Middle frontal gyrus (tissue), 1 donor: ENCODE data around the gene HNRNPC.
"Not testable (repeated sequence)": the region's sequence is repeated elsewhere in the genome, so short reads cannot be mapped to it uniquely, and the experiment has no call there.

ENCODE experiments used
- DNase-seq: peaks from one replicate; pipeline ENCODE4 v3.0.0-alpha.2; 2015; ENCODE audit warnings: low spot score; ENCODE audit errors: extremely low spot score

Gene HNRNPC

GRCh38 chr14:21213652-21214051 lies 55.6 kb downstream of the HNRNPC start:
- no peak for DNase-seq

GRCh38 chr14:21212824-21213223 lies 56.4 kb downstream of the HNRNPC start:
- not testable (repeated sequence) for DNase-seq

GRCh38 chr14:21211509-21211908 lies 57.7 kb downstream of the HNRNPC start:
- DNase-seq = no peak

- DNase-seq = no peak
These were observed 59.2 kb downstream of the HNRNPC start for GRCh38 chr14:21210023-21210422.

GRCh38 chr14:21209185-21209584 lies 60.1 kb downstream of the HNRNPC start:
- no peak for DNase-seq

GRCh38 chr14:21208554-21208953 lies 60.7 kb downstream of the HNRNPC start:
- no peak for DNase-seq

- DNase-seq = no peak
These were observed 62.2 kb downstream of the HNRNPC start for GRCh38 chr14:21206753-21207684.

- DNase-seq = no peak
These were observed 63.3 kb downstream of the HNRNPC start for GRCh38 chr14:21205678-21206581.

GRCh38 chr14:21205026-21205677 lies 64.1 kb downstream of the HNRNPC start:
- DNase-seq = no peak

GRCh38 chr14:21204167-21205025 lies 64.8 kb downstream of the HNRNPC start:
- DNase-seq = no peak

GRCh38 chr14:21203470-21204166 lies 65.6 kb downstream of the HNRNPC start:
- DNase-seq = no peak

GRCh38 chr14:21202463-21203358 lies 66.5 kb downstream of the HNRNPC start:
- DNase-seq = no peak

- DNase-seq = no peak
These were observed 67.3 kb downstream of the HNRNPC start for GRCh38 chr14:21201732-21202462.

GRCh38 chr14:21200752-21201461 lies 68.3 kb downstream of the HNRNPC start:
- no peak for DNase-seq

GRCh38 chr14:21199611-21200560 lies 69.4 kb downstream of the HNRNPC start:
- DNase-seq = no peak

- no peak for DNase-seq
These were observed 71.6 kb downstream of the HNRNPC start for GRCh38 chr14:21197418-21198205.
